NCI-H128 (cell line): ENCODE results near the gene TMEM52B.

ENCODE experiments used
- DNase-seq: peaks from one replicate; lab custom pipeline; 2025; ENCODE audit not compliant: unreplicated experiment; lab: John Stamatoyannopoulos, UW

Gene TMEM52B

GRCh38 chr12:10178821-10179220 is at the start of gene TMEM52B:
Gene TMEM52B, plus strand, starts transcription at chr12:10179032. Its CDS starts 543 bp downstream, at chr12:10179575.
- no peak for DNase-seq

DNA sequence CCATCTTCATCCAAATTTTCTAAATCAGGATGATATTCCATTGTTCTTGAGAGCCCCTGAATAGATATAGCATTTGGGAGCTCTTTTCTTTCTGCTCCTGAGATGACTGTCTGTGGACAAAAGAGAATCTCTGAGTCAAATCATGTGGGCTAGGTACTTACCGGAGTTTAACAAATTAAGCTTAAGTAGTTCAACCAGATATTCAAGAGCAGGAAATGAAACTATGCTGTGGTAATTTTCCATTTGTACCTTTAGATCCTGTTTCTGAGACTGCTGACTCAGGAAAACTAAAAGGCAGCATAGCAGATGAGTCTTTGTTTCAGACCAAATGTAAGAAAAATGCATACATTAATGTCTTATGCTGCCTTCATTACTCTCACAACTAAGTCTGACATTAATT is 48.8 kb upstream of the TMEM52B start, which contains the start of gene CLEC7A:
Gene CLEC7A, minus strand, starts transcription at position 158 of the 400 bp plus-strand sequence. Its CDS starts 117 bp downstream, at position 41.
- no peak for DNase-seq

- no peak for DNase-seq
Measured at GRCh38 chr12:10131111-10131690, 47.6 kb upstream of the TMEM52B start.

GRCh38 chr12:10132850-10133370 is 45.9 kb upstream of the TMEM52B start:
- DNase-seq: no peak

DNA sequence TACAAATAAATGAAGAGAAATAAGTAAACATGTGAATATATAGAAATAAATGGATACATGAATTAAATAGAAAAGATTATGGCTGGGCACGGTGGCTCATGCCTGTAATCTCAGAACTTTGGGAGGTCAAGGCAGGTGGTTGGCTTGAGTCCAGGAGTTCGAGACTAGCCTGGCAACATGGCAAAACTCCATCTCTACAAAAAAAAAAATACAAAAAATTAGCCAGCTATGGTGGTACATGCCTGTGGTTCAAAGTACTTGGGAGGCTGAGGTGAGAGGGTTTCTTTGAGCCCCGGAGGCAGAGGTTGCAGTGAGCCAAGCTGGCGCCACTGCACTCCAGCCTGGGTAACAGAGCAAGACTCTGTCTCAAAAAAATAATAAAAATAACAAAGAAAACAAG is 43.7 kb upstream of the TMEM52B start:
- no peak for DNase-seq

- no peak for DNase-seq
Measured at GRCh38 chr12:10136637-10137205, 42.1 kb upstream of the TMEM52B start.

DNA sequence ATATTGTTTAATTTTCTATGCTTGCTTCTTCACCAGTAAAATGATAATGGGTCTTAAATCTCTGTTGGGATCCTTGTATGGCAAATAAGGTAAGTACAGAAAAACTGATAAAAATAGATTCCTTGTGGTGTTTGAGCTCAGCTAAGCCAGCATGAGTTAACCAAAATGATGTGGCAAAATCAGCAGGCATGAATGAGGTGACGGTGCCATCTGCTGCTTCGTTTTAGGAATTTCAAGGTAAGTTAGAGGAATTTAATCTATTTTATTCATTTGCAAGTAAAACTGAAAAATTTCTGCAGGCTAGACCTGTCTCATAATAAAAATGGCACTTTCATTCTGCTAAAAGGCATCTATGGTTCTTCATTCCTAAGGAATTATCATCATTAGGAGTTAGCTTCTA is 38.8 kb upstream of the TMEM52B start:
- no peak for DNase-seq

DNA sequence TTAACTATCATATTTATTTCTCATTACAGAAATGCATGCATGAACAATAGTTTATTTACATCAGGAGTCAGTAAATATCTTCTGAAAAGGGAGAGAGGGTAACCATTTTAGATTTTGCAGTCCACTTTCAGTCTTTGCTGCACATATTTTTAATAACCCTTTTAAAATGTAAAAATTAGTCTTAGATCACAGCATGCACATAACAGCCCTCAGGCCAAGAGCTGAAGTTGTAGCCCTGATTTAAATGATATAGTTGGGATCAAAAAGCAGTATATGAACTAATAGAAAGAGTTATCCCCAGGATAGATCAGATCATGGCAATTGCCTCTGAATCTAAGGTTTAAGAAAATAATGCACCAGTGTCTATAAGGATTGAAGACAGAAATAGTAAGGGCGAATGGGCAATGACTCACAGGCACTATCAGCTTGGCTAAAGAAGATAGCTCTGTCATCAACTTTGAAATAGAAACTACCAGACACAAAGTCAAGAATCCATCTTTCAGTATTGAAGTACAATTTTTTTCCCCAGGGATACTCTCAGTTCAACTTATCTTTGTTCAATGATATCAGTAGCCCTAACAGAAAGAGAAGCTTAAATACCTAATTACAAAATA is 35.7 kb upstream of the TMEM52B start:
- no peak for DNase-seq

DNA sequence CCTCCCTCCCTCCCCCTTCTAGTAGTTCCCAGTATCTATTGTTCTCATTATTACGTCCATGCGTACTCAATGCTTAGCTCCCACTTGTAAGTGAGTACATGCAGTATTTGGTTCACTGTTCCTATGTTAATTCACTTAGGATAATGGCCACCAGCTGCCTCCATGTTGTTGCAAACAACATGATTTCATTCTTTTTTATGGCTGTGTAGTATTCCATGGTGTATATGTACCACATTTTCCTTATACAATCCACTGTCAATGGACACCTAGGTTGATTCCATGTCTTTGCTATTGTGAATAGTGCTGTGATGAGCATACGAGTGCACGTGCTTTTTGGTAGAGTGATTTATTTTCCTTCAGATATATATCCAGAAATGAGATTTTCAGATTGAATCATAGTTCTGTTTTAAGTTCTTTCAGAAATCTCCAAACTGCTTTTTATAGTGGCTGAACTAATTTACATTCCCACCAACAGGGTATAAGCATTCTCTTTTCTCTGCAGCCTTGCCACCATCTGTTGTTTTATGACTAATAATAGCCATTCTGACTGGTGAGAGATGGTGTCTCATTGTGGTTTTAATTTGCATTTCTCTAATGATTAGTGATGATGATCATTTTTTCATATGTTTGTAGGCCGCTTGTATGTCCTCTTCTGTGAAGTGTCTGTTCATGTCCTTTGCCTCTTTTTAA is 31.0 kb upstream of the TMEM52B start:
- no peak for DNase-seq

DNA sequence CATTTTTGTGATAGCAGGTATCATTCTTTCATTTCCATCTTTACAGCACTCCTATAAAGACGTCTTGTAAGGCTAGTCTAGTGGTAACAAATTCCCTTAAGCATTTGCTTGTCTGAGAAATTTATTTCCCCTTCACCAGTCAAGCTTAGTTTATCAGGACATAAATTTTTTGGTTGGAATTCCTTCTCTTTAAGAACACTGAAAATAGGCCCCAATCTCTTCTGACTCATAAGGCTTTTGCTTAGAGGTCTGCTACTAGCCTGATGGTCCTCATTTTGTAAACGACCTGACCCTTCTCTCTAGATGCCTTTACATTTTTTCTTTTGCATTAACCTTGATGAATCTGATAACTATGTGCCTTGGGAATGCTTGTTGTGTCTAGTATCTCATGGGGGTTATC is 27.2 kb upstream of the TMEM52B start:
- DNase-seq: no peak

DNA sequence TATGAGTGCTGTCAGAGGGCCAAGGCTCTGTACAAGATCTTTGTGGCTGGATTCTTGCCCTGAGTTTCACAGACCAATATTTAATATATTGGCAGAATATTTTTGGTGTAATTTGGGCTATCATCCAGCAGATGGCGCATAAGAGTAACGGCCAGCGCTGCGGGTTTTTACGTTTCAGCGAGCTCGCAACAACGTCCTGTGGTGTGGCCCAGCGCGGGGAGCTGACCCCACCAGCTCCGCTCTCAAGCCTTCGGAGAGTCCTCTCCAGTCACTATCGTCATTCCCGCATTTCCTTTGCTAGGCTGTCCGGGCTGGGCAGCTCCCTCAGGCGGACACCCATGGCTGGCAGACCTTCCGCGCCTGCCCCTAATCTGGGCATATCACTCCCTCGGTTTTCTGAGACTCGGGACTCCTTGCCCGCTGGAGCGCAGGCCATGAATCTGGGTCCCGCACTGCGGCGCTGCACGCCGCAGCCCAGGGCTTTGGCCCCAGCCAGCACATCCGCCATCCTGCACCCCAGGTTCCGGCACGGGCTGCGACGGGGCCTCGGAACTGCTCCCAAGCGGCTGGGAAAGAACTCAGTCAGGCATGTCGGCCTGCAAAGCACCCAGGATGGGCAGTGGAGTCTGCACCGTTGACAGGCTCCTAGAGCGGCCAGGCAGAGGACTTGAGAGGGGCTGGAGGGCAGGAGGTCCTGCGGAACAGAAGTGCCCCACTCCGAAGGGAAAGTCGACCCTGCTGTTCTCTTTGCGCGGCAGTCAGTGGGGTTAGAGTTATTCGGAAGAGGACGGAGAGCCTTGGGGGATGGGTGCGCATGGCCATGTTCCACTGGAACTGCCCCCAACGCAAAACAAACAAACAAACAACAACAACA is 25.3 kb upstream of the TMEM52B start:
- peak; percentile 34 for DNase-seq

GRCh38 chr12:10154145-10154496 is 24.7 kb upstream of the TMEM52B start:
- DNase-seq: no peak

DNA sequence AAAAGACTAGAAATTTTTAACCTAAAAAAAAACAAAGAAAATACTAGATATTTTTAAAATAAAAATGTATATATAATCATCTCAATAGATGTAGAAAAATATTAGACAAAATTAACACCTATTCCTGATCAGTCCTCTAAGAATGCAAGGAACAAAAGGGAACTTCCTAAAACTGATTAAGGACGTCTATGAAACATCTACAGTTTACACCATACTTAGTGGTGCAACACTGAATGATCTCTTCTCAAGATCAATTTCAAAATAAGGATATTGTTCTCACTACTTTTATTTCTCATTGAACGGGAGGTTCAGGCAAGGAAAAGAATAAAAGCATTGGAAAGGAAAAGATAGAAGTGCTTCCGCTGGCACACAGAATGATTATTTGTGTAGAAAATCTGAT is 22.9 kb upstream of the TMEM52B start:
- DNase-seq: no peak

DNA sequence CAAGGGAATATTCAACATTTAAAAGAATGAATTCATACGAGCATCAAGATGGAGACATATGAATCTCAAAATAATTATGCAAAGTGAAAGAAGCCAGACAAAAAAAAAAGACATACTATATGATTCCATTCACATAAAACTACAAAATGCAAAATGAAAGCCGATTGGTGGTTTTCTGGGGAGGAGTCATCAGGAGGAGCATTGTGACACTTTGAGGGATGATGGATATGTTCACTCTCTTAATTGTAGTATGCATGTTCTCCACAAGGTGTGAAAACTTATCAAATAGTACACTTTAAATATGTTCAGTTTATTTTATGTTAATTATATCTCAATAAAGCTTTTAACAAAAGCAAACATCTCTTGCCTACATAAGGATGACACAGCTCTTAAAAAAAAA is 20.4 kb upstream of the TMEM52B start:
- DNase-seq: no peak

DNA sequence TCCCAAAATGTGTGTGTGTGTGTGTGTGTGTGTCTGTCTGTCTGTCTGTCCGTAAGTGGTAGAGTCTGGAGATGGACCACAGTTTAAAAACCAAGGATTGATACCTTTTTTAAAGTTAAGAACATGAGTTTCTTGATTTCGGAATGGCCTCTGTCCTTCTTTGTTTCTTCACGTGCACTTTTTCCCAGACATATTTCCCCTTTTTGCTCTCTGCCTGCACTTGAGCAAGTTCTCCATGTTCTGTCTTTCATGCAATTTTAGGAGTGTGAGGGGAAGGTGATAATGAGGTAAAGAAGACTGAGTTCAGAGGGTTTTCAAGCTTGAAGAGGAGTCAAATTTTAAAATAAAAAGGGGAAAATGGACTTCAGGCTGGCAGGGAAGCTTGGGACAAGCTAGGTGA is 19.6 kb upstream of the TMEM52B start:
- no peak for DNase-seq

DNA sequence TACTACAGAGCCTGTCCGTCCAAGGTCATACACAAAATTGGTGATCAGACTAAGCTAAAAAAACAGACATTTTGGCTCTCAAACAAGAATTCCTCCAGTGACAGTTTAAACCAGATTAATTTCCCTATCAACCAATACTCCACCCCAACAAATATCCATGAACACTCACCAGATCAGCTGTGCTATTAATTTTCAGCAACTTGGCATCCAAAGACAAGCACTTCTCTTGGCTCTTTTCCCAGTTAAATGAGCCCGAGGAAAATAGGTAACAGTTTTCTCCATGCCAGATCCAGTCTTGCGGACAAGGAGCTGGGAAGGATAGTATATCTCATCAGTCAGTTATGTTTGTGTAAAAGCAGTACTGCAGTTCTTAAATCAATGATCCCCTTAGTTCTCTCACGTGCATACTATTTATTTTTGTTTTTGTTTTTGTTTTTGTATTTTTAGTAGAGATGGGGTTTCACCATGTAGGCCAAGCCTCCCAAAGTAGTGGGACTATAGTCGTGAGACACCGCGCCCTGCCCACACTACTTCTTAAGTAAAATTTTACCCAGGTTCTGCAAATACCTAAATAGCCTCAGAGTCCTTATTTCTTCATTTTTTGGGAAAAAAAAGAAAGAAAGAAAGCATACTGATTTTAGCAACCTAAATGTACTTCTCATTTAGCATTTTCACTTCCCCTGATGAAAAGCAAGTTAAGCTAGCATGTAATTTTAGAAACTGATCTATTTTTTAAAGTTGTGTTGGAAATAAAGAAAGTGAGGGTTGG is 18.0 kb upstream of the TMEM52B start:
- no peak for DNase-seq

- no peak for DNase-seq
Measured at GRCh38 chr12:10163084-10163483, 15.7 kb upstream of the TMEM52B start.

GRCh38 chr12:10165421-10165820 is 13.4 kb upstream of the TMEM52B start:
- no peak for DNase-seq

- DNase-seq: no peak
Measured at GRCh38 chr12:10167599-10167998, 11.2 kb upstream of the TMEM52B start.

DNA sequence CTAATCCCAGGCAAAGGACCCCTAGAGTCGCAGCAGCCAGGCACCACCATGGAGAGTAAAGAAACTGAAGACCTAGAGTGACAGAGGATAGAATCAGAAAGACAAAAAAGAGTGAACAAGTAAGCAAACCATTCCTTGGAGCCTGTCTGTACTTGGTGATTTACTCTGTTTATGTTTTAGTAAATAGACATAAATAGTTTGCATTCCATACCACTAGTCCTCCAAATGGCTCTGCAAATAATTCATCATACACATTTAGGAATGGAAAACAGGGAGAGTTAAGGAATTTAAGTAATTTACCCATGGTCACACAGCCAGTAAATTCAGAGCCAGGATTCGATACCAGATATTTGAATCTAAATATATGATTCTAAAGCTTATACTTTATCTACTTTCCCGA is 9.7 kb upstream of the TMEM52B start:
- no peak for DNase-seq
